Activated CD8-positive, alpha-beta memory T cell treated with anti-CD3 and anti-CD28 coated beads, Interleukin-2, amount 10 ng/mL, durations not matched to agents 7 days and 5 days (primary cell): ENCODE data around the gene PSENEN. TPM values are rescaled to one million over a fixed set of nuclear protein-coding genes. Genes with fewer than 3 reads are reported as not detected.
"Not testable (repeated sequence)": the region's sequence is repeated elsewhere in the genome, so short reads cannot be mapped to it uniquely, and the experiment has no call there.

ENCODE experiments used
- ATAC-seq: fragments of 150-1000 bp; cut with Tn5 transposase; one replicate; pipeline ENCODE4 v1.10.0; 2021; ENCODE audit warnings: moderate library complexity
- CTCF ChIA-PET: fragments of 350-600 bp; sonication (Branson Sonifier 250); formaldehyde crosslinking; loops from one replicate; lab custom pipeline; 2021; ENCODE audit warnings: antibody characterized with exemption; lab: Charles Lee
- DNase-seq: peaks from one replicate; pipeline ENCODE4 v3.0.0-alpha.2; 2020
- H3K27ac Mint-ChIP-seq: one replicate; pipeline ENCODE4 v1.8.0; 2021; ENCODE audit warnings: mild to moderate bottlenecking, mixed read lengths
- H3K27me3 Mint-ChIP-seq: one replicate; pipeline ENCODE4 v1.8.0; 2021; ENCODE audit warnings: mixed read lengths
- H3K36me3 Mint-ChIP-seq: one replicate; pipeline ENCODE4 v1.8.0; 2021; ENCODE audit warnings: mild to moderate bottlenecking, mixed read lengths
- H3K4me1 Mint-ChIP-seq: one replicate; pipeline ENCODE4 v1.8.0; 2021; ENCODE audit warnings: mixed read lengths
- H3K4me3 Mint-ChIP-seq: one replicate; pipeline ENCODE4 v1.8.0; 2021; ENCODE audit warnings: mild to moderate bottlenecking, moderate library complexity, mixed read lengths
- H3K9me3 Mint-ChIP-seq: one replicate; pipeline ENCODE4 v1.8.0; 2022; ENCODE audit warnings: low read depth, mixed read lengths
- total RNA-seq, 2 experiments: library from RNA; stranded (reverse); gene quantifications; one replicate each; pipeline ENCODE4 v1.2.3, GENCODE V29; 2021

Gene PSENEN
- total RNA-seq, 2 experiments from 2014 or later, result 39.1 to 49.0 TPM

GRCh38 chr19:35789195-35789977 lies 43.9 kb downstream of the PSENEN start:
- no peaks in the 10 kb centered on the region for H3K4me1 Mint-ChIP-seq
- H3K27ac Mint-ChIP-seq, result no peak overlapping the region
- CTCF ChIA-PET, result interaction anchor here (1.4 kb wide), 1 partner anchor 30 kb away, joined by 3 read pairs; no protein-coding TSS in a partner anchor
- no peaks in the 10 kb centered on the region for H3K27me3 Mint-ChIP-seq
- no peak overlapping the region for H3K4me3 Mint-ChIP-seq
- H3K36me3 Mint-ChIP-seq, result no peaks in the 10 kb centered on the region
- H3K9me3 Mint-ChIP-seq, result no peaks in the 10 kb centered on the region
- DNase-seq (no peak), ATAC-seq (peak; percentile 6)

GRCh38 chr19:35789978-35790944 lies 44.8 kb downstream of the PSENEN start:
- H3K4me3 Mint-ChIP-seq, result no peak overlapping the region
- no peaks in the 10 kb centered on the region for H3K36me3 Mint-ChIP-seq
- H3K27ac Mint-ChIP-seq, result no peak overlapping the region
- CTCF ChIA-PET, result no interaction called here
- ATAC-seq (no peak), DNase-seq (no peak)
- no peaks in the 10 kb centered on the region for H3K4me1 Mint-ChIP-seq
- no peaks in the 10 kb centered on the region for H3K9me3 Mint-ChIP-seq
- H3K27me3 Mint-ChIP-seq, result peaks cover 4% of the 10 kb centered on the region

- H3K4me3 Mint-ChIP-seq, result no peak overlapping the region
- no peak for DNase-seq
- CTCF ChIA-PET, result no interaction called here
These were observed 45.7 kb downstream of the PSENEN start for GRCh38 chr19:35790981-35791813.

GRCh38 chr19:35791814-35792279 lies 46.4 kb downstream of the PSENEN start:
- H3K4me1 Mint-ChIP-seq, result no peaks in the 10 kb centered on the region
- DNase-seq (no peak), ATAC-seq (no peak)
- H3K27me3 Mint-ChIP-seq, result peaks cover 18% of the 10 kb centered on the region
- CTCF ChIA-PET, result no interaction called here
- no peak overlapping the region for H3K4me3 Mint-ChIP-seq
- no peaks in the 10 kb centered on the region for H3K36me3 Mint-ChIP-seq
- no peak overlapping the region for H3K27ac Mint-ChIP-seq
- no peaks in the 10 kb centered on the region for H3K9me3 Mint-ChIP-seq

More at GRCh38 chr19:35790981-35791813, 45.7 kb downstream of the PSENEN start:
- H3K27me3 Mint-ChIP-seq, result peaks cover 12% of the 10 kb centered on the region
- H3K4me1 Mint-ChIP-seq, result no peaks in the 10 kb centered on the region
- no peak overlapping the region for H3K27ac Mint-ChIP-seq
- no peaks in the 10 kb centered on the region for H3K9me3 Mint-ChIP-seq
- ATAC-seq, result peak; percentile 56
- H3K36me3 Mint-ChIP-seq, result no peaks in the 10 kb centered on the region

- H3K4me1 Mint-ChIP-seq, result no peaks in the 10 kb centered on the region
- no peak overlapping the region for H3K27ac Mint-ChIP-seq
- no peak overlapping the region for H3K4me3 Mint-ChIP-seq
- CTCF ChIA-PET, result no interaction called here
- H3K9me3 Mint-ChIP-seq, result no peaks in the 10 kb centered on the region
- no peak for DNase-seq
- no peak for ATAC-seq
- H3K36me3 Mint-ChIP-seq, result no peaks in the 10 kb centered on the region
- peaks cover 23% of the 10 kb centered on the region for H3K27me3 Mint-ChIP-seq
These were observed 46.9 kb downstream of the PSENEN start for GRCh38 chr19:35792312-35792711.

GRCh38 chr19:35792888-35793287 lies 47.4 kb downstream of the PSENEN start:
- DNase-seq, result no peak
- H3K9me3 Mint-ChIP-seq, result no peaks in the 10 kb centered on the region
- H3K4me3 Mint-ChIP-seq, result no peak overlapping the region
- no peaks in the 10 kb centered on the region for H3K4me1 Mint-ChIP-seq
- no peak for ATAC-seq
- H3K27me3 Mint-ChIP-seq, result peaks cover 28% of the 10 kb centered on the region
- no peaks in the 10 kb centered on the region for H3K36me3 Mint-ChIP-seq
- CTCF ChIA-PET, result no interaction called here
- H3K27ac Mint-ChIP-seq, result no peak overlapping the region

GRCh38 chr19:35793381-35794165 lies 48.1 kb downstream of the PSENEN start:
- CTCF ChIA-PET, result interaction anchor here (0.9 kb wide), 1 partner anchor 99 kb away, joined by 3 read pairs; no protein-coding TSS in a partner anchor
- Mint-ChIP-seq H3K27ac (no peak overlapping the region), H3K4me3 (no peak overlapping the region), H3K27me3 (peaks cover 33% of the 10 kb centered on the region), H3K36me3 (no peaks in the 10 kb centered on the region), H3K9me3 (no peaks in the 10 kb centered on the region), H3K4me1 (no peaks in the 10 kb centered on the region)
- ATAC-seq (no peak), DNase-seq (no peak)

GRCh38 chr19:35795564-35795963 lies 50.1 kb downstream of the PSENEN start:
- H3K27ac Mint-ChIP-seq, DNase-seq, H3K4me1 Mint-ChIP-seq, H3K36me3 Mint-ChIP-seq, CTCF ChIA-PET, H3K9me3 Mint-ChIP-seq, H3K4me3 Mint-ChIP-seq, ATAC-seq: not testable (repeated sequence)
- peaks cover 33% of the 10 kb centered on the region for H3K27me3 Mint-ChIP-seq

Other genes starting within 250 kb of the PSENEN start
- not detected for gene DMKN, start 232.0 kb upstream of the PSENEN start, total RNA-seq
- not detected for gene SBSN, start 217.3 kb upstream of the PSENEN start, total RNA-seq
- gene GAPDHS, start 212.2 kb upstream of the PSENEN start, total RNA-seq, result not detected
- 10 to 100 TPM; 43.6 to 65.3 TPM for gene TMEM147, start 200.0 kb upstream of the PSENEN start, total RNA-seq
- not detected for gene ATP4A, start 182.0 kb upstream of the PSENEN start, total RNA-seq
- gene PMIS2, start 159.5 kb upstream of the PSENEN start, total RNA-seq, result not detected
- 10 to 100 TPM; 49.0 to 59.2 TPM for gene HAUS5, start 132.9 kb upstream of the PSENEN start, total RNA-seq
- gene RBM42, start 116.6 kb upstream of the PSENEN start, total RNA-seq, result 100 to 1,000 TPM; 110 to 117 TPM
- gene ETV2, start 103.9 kb upstream of the PSENEN start, total RNA-seq, result 1 to 10 TPM; 1.2 to 1.9 TPM
- 100 to 1,000 TPM; 394 to 417 TPM for gene COX6B1, start 97.3 kb upstream of the PSENEN start, total RNA-seq
- under 1 TPM in 1 of 2 experiments, not detected in 1; 0.30 TPM for gene UPK1A, start 79.1 kb upstream of the PSENEN start, total RNA-seq
- gene ZBTB32, start 41.1 kb upstream of the PSENEN start, total RNA-seq, result 100 to 1,000 TPM; 133 to 185 TPM
- 10 to 100 TPM; 70.2 to 79.8 TPM for gene KMT2B, start 27.6 kb upstream of the PSENEN start, total RNA-seq
- gene IGFLR1, start 3.2 kb upstream of the PSENEN start, total RNA-seq, result 100 to 1,000 TPM in 1 of 2 experiments, 10 to 100 TPM in 1; 51.7 to 117 TPM
- gene U2AF1L4, start 233 bp upstream of the PSENEN start, total RNA-seq, result 10 to 100 TPM; 25.1 to 35.6 TPM
- 1 to 10 TPM; 8.9 to 9.2 TPM for gene LIN37, start 2.9 kb downstream of the PSENEN start, total RNA-seq
- not detected for gene HSPB6, start 11.4 kb downstream of the PSENEN start, total RNA-seq
- gene PROSER3, start 12.5 kb downstream of the PSENEN start, total RNA-seq, result 10 to 100 TPM; 46.5 to 57.8 TPM
- 100 to 1,000 TPM in 1 of 2 experiments, 10 to 100 TPM in 1; 40.0 to 101 TPM for gene ARHGAP33, start 29.9 kb downstream of the PSENEN start, total RNA-seq
- gene PRODH2, start 67.2 kb downstream of the PSENEN start, total RNA-seq, result not detected
- not detected for gene NPHS1, start 106.9 kb downstream of the PSENEN start, total RNA-seq
- gene KIRREL2, start 111.3 kb downstream of the PSENEN start, total RNA-seq, result 1 to 10 TPM; 1.1 to 1.4 TPM
- gene APLP1, start 122.9 kb downstream of the PSENEN start, total RNA-seq, result 1 to 10 TPM; 1.5 to 2.0 TPM
- gene NFKBID, start 154.9 kb downstream of the PSENEN start, total RNA-seq, result 10 to 100 TPM; 52.7 to 52.9 TPM
- 100 to 1,000 TPM; 184 to 195 TPM for gene HCST, start 156.9 kb downstream of the PSENEN start, total RNA-seq
- under 1 TPM in 1 of 2 experiments, not detected in 1; 0.96 TPM for gene TYROBP, start 162.6 kb downstream of the PSENEN start, total RNA-seq
- gene LRFN3, start 190.7 kb downstream of the PSENEN start, total RNA-seq, result 10 to 100 TPM; 11.9 TPM
- 10 to 100 TPM; 19.8 to 20.2 TPM for gene SDHAF1, start 249.5 kb downstream of the PSENEN start, total RNA-seq